Stromal cell of bone marrow (primary cell): ENCODE data around the gene TTLL1.
"Not testable (repeated sequence)": the region's sequence is repeated elsewhere in the genome, so short reads cannot be mapped to it uniquely, and the experiment has no call there.

ENCODE experiments used
- DNase-seq: peaks from one replicate; pipeline ENCODE4 v3.0.0-alpha.2; 2012; ENCODE audit warnings: low read depth

The TTLL1 gene

GRCh38 chr22:43013355-43014315, 75.6 kb downstream of the TTLL1 start:
- DNase-seq = no peak

GRCh38 chr22:43012390-43012789, 76.8 kb downstream of the TTLL1 start:
- DNase-seq = no peak

- no peak for DNase-seq
Observed at GRCh38 chr22:43011079-43011478, 78.1 kb downstream of the TTLL1 start.

GRCh38 chr22:43009444-43009843, 79.7 kb downstream of the TTLL1 start:
- DNase-seq = no peak

- DNase-seq = no peak
Observed at GRCh38 chr22:43008921-43009320, 80.3 kb downstream of the TTLL1 start.

GRCh38 chr22:43008509-43008908, 80.7 kb downstream of the TTLL1 start:
- DNase-seq = no peak

GRCh38 chr22:43007519-43008102, 81.6 kb downstream of the TTLL1 start:
- DNase-seq = no peak

GRCh38 chr22:43006753-43007152, 82.4 kb downstream of the TTLL1 start:
- no peak for DNase-seq

- DNase-seq = no peak
Observed at GRCh38 chr22:43006016-43006505, 83.1 kb downstream of the TTLL1 start.

GRCh38 chr22:43005106-43005505, 84.1 kb downstream of the TTLL1 start:
- DNase-seq = no peak

GRCh38 chr22:43004362-43005035, 84.7 kb downstream of the TTLL1 start:
- DNase-seq = no peak

- no peak for DNase-seq
Observed at GRCh38 chr22:43002202-43002586, 87.0 kb downstream of the TTLL1 start.

- DNase-seq = no peak
Observed at GRCh38 chr22:43001271-43002201, 87.7 kb downstream of the TTLL1 start.

- DNase-seq = no peak
Observed at GRCh38 chr22:43000441-43001175, 88.6 kb downstream of the TTLL1 start.

- no peak for DNase-seq
Observed at GRCh38 chr22:42997582-42998090, 91.6 kb downstream of the TTLL1 start.

GRCh38 chr22:42996646-42997365, 92.4 kb downstream of the TTLL1 start:
- DNase-seq = no peak

GRCh38 chr22:42995654-42996053, 93.5 kb downstream of the TTLL1 start:
- DNase-seq = not testable (repeated sequence)

- DNase-seq = peak; percentile 86
Observed at GRCh38 chr22:42994917-42995562, 94.2 kb downstream of the TTLL1 start.

- no peak for DNase-seq
Observed at GRCh38 chr22:42994276-42994916, 94.8 kb downstream of the TTLL1 start.
